Colonic mucosa (tissue), 4 donors: ENCODE data around the gene AP3S2. TPM values are rescaled to one million over a fixed set of nuclear protein-coding genes. Genes with fewer than 3 reads are reported as not detected.

Source experiments
- DNase-seq: peaks from one replicate; pipeline ENCODE4 v3.0.0-alpha.2; 2020
- H3K27ac ChIP-seq: fragments of 200-600 bp; one replicate; pipeline ENCODE4 v1.8.0; 2021
- H3K27me3 ChIP-seq: fragments of 200-600 bp; one replicate; pipeline ENCODE4 v1.8.0; 2021
- H3K36me3 ChIP-seq: fragments of 200-600 bp; one replicate; pipeline ENCODE4 v1.8.0; 2021
- H3K4me1 ChIP-seq: fragments of 200-600 bp; one replicate; pipeline ENCODE4 v1.8.0; 2021; ENCODE audit warnings: mild to moderate bottlenecking
- H3K4me3 ChIP-seq: fragments of 200-600 bp; one replicate; pipeline ENCODE4 v1.8.0; 2021
- H3K9ac ChIP-seq, 2 donors: one replicate each; pipeline ENCODE4 v1.7.0; 2013; ENCODE audit warnings: control low read depth in 2 of 2, low read depth in 2 of 2, low read length in 2 of 2
- H3K9me3 ChIP-seq: fragments of 200-600 bp; one replicate; pipeline ENCODE4 v1.8.0; 2021
- intact Hi-C: fragments of 100-400 bp; cut with DNase I; formaldehyde crosslinking; loops from one replicate; pipeline ENCODE4 v1.14.1; 2022
- total RNA-seq, 2 donors: library from RNA; stranded (reverse); fragmentation: NEBNext Ultra II Directional in 1 of 2; extraction: Animal tissue kit (Norgen Biotek cat#: 25700) in 1 of 2; gene quantifications; one replicate each; pipeline ENCODE4 v1.2.1, GENCODE V29; 2021
- TF ChIP-seq, protein P1 (sequence below): fragments of 200-600 bp; IDR thresholded peaks from one replicate; pipeline ENCODE4 v1.8.0; 2022; ENCODE audit warnings: antibody characterized with exemption, mild to moderate bottlenecking
- donor health status: healthy.
- donor health status: DM: no; HTN: no; CAD: no.
- donor health status: DM: no; HTN: no; CAD: no.

Gene AP3S2
- total RNA-seq, 2 donors from 2014 or later = 44.5 to 48.6 TPM

DNA sequence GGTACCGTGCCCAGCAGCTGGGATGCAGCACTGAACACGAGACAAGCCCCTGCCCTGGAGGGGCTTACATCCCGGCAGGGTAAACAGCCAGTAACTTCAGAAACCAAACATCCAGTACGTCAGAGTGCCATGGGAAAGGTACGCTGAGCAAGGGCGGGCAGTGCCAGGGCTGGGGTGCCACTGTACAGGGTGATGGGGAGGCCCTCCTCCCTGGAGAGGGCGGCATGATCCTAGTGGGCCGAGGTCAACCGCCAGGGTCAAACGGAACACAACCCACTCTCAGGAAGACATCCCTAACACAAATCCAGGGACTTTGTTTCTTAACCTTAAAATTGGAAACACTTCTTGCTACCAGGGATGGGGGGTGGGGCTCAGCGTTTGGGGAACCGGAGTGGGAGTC lies 63.2 kb downstream of the AP3S2 start:
- intact Hi-C loops = no loop called here
- peaks cover 15% of the 10 kb centered on the region for H3K36me3 ChIP-seq
- no peak overlapping the region for H3K27ac ChIP-seq
- TF ChIP-seq, protein P1, sequence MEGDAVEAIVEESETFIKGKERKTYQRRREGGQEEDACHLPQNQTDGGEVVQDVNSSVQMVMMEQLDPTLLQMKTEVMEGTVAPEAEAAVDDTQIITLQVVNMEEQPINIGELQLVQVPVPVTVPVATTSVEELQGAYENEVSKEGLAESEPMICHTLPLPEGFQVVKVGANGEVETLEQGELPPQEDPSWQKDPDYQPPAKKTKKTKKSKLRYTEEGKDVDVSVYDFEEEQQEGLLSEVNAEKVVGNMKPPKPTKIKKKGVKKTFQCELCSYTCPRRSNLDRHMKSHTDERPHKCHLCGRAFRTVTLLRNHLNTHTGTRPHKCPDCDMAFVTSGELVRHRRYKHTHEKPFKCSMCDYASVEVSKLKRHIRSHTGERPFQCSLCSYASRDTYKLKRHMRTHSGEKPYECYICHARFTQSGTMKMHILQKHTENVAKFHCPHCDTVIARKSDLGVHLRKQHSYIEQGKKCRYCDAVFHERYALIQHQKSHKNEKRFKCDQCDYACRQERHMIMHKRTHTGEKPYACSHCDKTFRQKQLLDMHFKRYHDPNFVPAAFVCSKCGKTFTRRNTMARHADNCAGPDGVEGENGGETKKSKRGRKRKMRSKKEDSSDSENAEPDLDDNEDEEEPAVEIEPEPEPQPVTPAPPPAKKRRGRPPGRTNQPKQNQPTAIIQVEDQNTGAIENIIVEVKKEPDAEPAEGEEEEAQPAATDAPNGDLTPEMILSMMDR = no peak
- no peak overlapping the region for H3K4me3 ChIP-seq
- no peak for DNase-seq
- no peaks in the 10 kb centered on the region for H3K27me3 ChIP-seq
- H3K4me1 ChIP-seq = peaks cover 7% of the 10 kb centered on the region
- no peak overlapping the region for H3K9ac ChIP-seq
- H3K9me3 ChIP-seq = no peaks in the 10 kb centered on the region

DNA sequence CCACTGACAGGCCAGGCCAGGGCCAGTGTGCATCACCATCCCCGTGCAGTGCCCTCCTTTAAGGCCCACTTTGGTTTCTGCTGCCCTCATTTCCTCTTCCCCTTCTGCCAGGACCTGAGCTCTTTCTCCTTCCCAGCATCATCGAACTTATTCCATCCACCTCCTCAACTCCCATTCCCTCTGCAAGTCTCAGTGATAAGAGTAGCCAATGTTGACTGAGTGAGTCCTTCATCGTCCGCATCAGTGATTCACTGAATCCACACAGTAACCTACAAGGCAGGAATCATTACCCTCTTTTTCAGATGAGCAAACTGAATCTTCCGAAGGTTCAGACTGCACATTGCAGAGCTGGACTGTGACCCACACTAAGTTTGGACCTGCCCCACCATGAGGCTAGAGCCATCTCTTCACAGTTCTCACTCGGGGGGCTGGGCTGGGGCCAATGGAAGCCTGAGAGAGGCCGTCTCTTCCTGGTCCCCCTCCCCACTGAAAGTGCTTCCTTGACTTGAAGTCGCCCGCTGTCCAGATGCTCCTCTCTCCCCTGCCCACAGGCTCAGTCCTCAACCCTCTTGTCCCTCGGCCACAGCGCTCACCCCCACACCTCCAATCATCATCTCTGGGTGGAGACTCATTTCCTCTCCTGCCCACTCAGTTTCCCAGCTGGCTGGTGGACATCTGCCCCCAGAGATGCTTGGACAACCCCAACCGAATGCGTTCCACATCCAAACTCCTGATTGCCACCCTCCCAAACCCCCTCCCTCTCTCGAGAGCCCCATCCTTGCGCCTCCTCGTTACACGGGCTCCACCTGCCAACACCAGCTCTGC lies 64.0 kb downstream of the AP3S2 start:
- no peak for DNase-seq
- intact Hi-C loops = no loop called here

DNA sequence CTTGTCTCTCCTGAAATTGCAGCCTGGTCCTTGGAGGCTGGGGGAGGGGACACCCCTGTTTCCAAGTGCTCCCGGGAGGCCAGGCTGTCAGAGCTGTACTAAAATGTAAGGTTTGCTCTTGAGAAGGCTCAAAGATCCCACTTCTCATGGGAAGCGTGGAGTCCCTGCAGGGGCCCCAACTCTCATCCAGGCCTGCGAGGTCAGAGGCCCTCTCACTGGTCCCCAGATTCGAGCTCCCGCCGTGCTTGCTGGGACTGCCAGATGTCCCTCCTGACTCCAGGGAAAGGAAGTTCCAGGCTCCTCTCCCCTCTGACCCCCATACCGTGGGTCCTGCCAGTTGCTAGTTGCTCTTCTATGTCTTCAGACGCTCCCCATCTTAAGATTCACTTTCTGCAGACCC lies 64.6 kb downstream of the AP3S2 start:
- TF ChIP-seq, protein P1 = no peak
- intact Hi-C loops = no loop called here
- no peaks in the 10 kb centered on the region for H3K27me3 ChIP-seq
- no peak for DNase-seq
- peaks cover 7% of the 10 kb centered on the region for H3K36me3 ChIP-seq
- H3K9me3 ChIP-seq = no peaks in the 10 kb centered on the region
- no peak overlapping the region for H3K27ac ChIP-seq
- no peak overlapping the region for H3K4me3 ChIP-seq
- peaks cover 7% of the 10 kb centered on the region for H3K4me1 ChIP-seq
- H3K9ac ChIP-seq = peak overlapping the region in 1 of 2 donors; percentile 1

More for the DNA sequence above, 64.0 kb downstream of the AP3S2 start:
- Histone ChIP-seq H3K4me3 (no peak overlapping the region), H3K9me3 (no peaks in the 10 kb centered on the region), H3K36me3 (peaks cover 10% of the 10 kb centered on the region), H3K27ac (no peak overlapping the region), H3K4me1 (peaks cover 7% of the 10 kb centered on the region), H3K27me3 (no peaks in the 10 kb centered on the region), H3K9ac (no peak overlapping the region)
- TF ChIP-seq, protein P1 = no peak

DNA sequence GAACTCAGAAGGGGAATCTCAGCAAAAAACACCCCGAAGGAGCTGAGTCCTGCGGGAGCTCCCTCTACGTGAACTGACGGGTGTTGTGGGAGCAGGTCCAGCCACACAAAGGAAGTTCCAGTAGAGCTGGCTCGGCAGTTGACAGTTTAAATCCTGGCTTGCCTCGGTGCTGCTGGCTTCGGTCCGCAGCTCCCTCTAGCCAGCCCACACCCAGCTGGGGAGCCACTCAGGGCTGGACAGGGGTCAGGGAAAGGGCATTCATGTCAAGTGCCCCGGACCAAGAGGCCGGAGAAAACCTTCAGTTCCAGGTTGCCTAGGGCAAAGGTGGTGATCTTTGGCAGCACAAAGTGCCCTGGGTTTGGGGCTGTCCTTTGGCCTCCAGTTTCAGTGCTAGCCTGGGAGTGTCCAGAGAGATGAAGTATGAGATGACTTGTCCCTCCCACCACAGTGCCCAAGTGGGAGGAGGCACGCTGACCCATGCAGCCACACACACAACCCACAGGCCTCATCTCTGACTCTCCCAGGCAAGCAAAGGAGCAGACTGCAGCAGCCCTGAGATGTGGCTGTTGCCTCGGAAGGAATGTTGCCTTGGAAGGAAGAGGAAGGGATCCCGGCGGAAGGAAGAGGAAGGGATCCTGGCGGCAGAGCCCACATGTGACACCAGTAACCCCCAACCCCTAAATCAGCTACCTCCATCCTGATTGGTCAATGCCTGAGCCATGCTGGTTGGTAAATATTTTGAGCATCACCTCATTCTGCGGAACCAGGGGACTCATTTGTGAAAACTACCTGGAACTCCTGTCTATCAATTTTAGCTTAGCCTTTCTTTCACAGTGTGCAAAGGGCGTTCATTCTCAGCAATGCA lies 65.3 kb downstream of the AP3S2 start:
- intact Hi-C loops = no loop called here
- peak overlapping the region; percentile 19 for H3K27ac ChIP-seq
- TF ChIP-seq, protein P1 = no peak
- H3K4me3 ChIP-seq = no peak overlapping the region
- peak overlapping the region in 1 of 2 donors; percentile 1 for H3K9ac ChIP-seq
- no peaks in the 10 kb centered on the region for H3K27me3 ChIP-seq
- peaks cover under 1% of the 10 kb centered on the region for H3K36me3 ChIP-seq
- peak; percentile 53 for DNase-seq
- peaks cover 7% of the 10 kb centered on the region for H3K4me1 ChIP-seq
- H3K9me3 ChIP-seq = no peaks in the 10 kb centered on the region

DNA sequence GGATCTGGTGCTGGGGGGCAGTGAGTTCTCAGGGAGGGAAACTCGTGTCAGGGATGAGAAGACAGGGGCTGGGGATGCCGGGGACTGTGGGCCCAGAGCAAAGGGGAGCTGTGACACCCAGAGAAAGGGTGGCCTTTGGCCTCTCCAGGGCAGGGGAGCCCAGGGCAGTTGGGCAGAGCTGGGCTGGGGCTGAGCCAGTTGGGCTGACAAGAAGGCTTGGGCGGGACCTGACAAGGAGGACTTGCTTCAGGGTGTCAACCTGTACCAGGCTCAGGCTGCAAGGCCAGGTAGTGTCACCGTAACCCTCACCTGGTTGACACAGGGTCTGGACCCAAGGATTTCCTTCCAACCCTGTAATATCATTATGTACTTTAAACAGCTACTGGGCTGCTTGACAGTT lies 66.0 kb downstream of the AP3S2 start:
- Histone ChIP-seq H3K36me3 (no peaks in the 10 kb centered on the region), H3K9me3 (no peaks in the 10 kb centered on the region), H3K27me3 (no peaks in the 10 kb centered on the region), H3K4me3 (no peak overlapping the region), H3K27ac (peak overlapping the region; percentile 19), H3K9ac (peak overlapping the region in 1 of 2 donors; percentile 1), H3K4me1 (peaks cover 7% of the 10 kb centered on the region)
- intact Hi-C loops = no loop called here
- DNase-seq = peak; percentile 49
- TF ChIP-seq, protein P1 = no peak
